ENCODE measurements around the gene SS18L1.

GRCh38 chr20:62141043-62141396, 2.5 kb upstream of the SS18L1 start:
- no peak for TF ChIP-seq CTCF (IDR thresholded peaks at IDR 0.05; ENCODE audit: insufficient read depth, low read depth, low read length)
- no peak for TF ChIP-seq EZH2 (IDR thresholded peaks at IDR 0.05; ENCODE audit: insufficient read depth, low read length)

Measured in astrocyte (in vitro differentiated cells and primary cell).